M059J (cell line): Measurements from ENCODE around the gene RPL32. TPM values are rescaled to one million over a fixed set of nuclear protein-coding genes. Genes with fewer than 3 reads are reported as not detected.
"Not testable (repeated sequence)": the region's sequence is repeated elsewhere in the genome, so short reads cannot be mapped to it uniquely, and the experiment has no call there.

Experiments used
- DNase-seq: peaks from one replicate; pipeline ENCODE4 v3.0.0-alpha.2; 2012; ENCODE audit warnings: low read depth
- total RNA-seq: library from RNA; depleted of rRNA; stranded (reverse); fragments of >200 nt; shearing (Covaris generic); gene quantifications from 2 replicates; pipeline ENCODE4 v1.2.3, GENCODE V29; 2014

Gene RPL32
- total RNA-seq, 1 experiment from 2014 or later, result 706 TPM

GRCh38 chr3:12868039-12869034 lies 27.0 kb upstream of the RPL32 start:
- DNase-seq, result peak; percentile 79

- no peak for DNase-seq
These were observed 25.5 kb upstream of the RPL32 start for GRCh38 chr3:12866836-12867235.

- DNase-seq, result no peak
These were observed 23.9 kb upstream of the RPL32 start for GRCh38 chr3:12865271-12865670.

- no peak for DNase-seq
These were observed 21.0 kb upstream of the RPL32 start for GRCh38 chr3:12862387-12862786.

GRCh38 chr3:12861611-12862010 lies 20.2 kb upstream of the RPL32 start:
- DNase-seq, result no peak

GRCh38 chr3:12859840-12860239 lies 18.5 kb upstream of the RPL32 start:
- no peak for DNase-seq

DNA sequence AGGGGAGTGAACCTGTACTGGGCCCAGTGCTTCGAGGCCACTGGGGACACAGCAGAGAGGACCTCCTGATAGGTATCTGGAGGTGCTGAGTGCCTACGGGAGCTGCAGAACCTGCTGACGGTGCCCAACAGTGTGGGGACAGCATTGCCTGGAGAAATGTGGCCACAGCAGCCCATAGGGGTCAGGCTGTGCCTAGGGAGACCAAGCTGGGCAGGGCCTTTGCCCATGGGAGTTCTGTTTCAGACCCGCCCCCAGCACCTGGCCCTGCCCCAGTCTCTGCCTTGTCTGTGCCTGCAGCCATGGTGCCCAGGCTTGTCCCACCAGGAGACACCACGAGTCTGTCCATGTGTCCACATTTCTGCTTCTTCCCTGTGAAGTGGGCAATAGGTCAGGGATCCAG lies 15.3 kb upstream of the RPL32 start:
- DNase-seq, result no peak

- no peak for DNase-seq
These were observed 13.2 kb upstream of the RPL32 start for GRCh38 chr3:12854565-12854964.

- not testable (repeated sequence) for DNase-seq
These were observed 12.5 kb upstream of the RPL32 start for GRCh38 chr3:12853847-12854246.

DNA sequence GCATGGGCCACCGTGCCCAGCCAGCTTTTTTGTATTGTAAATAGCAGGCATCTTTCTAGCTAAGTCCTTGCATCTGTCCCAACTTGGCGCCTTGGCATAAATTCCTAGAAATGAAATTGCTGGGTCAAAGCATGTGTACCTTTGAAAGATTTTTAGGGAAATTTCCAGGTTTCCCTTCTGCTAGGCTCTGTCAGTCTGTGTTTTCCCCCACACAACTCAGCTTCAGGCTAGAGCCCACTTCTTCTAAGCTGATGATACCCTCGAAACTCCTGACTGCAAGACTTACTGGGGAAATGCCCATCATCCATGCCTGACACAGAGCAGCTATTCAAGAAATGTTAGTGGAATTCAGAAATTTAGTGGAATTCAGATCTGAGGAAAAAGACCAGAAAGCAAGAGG lies 10.8 kb upstream of the RPL32 start:
- no peak for DNase-seq

- no peak for DNase-seq
These were observed 4.4 kb upstream of the RPL32 start for GRCh38 chr3:12845811-12846210.

GRCh38 chr3:12842469-12842868 lies 1.1 kb upstream of the RPL32 start:
- no peak for DNase-seq

- no peak for DNase-seq
These were observed 584 bp upstream of the RPL32 start for GRCh38 chr3:12841970-12842328.

DNA sequence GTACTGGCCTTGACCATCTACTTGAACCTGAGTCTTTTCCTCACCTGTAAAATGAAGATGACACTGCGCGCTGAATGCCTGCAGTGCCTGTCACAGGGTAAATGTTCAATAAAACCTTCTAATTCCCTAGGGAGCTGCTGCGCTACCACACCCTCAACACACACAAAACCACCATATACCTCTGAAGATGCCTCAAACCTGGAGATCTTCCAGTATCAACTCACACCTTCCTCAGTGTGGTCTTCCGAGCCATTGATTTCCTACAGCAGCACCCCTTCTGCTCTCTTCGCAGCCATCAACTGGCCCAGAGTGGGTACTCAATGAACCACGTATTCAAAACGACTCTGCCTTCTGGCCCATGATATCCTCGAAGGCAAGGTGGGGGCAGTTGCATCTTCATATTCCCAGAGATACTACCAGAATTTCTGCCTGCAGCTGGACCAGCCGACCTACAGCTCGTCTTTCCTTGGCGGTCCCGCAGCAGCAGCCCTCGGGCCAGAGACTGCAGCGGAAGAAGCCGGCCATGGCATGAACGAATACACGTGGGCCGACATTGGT lies 695 bp downstream of the RPL32 start:
- DNase-seq, result no peak

GRCh38 chr3:12840148-12840547 lies 1.2 kb downstream of the RPL32 start:
- not testable (repeated sequence) for DNase-seq

DNA sequence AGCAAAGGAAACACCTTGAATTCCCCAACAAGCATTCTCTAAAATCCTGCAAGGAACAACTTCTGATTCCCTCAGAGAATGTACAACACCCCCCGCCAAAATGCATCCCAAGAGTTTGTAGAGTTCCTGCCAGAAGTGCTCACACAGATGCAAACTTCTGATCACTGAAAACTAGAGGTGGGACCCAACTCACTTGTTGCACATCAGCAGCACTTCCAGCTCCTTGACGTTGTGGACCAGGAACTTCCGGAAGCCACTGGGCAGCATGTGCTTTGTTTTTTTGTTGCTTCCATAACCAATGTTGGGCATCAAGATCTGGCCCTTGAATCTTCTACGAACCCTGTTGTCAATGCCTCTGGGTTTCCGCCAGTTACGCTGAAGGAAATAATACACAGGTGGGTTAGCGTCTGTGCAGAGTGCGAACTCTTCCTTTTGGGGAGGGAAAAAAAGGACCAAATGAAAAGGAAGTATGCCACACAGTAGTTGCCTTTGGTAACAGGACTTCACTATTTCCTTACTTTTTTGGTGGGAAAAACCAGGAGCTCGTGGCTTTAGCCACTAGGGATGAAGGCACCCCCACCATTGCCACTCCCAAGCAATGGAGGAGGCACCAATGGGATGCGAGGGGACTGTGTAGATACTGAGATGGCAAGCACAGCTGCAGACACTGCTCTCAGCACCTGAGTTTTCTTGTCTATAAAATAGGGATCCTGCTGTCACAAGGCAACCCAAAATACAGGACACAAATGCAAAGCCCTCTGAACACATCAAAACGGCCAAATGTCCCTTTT lies 2.0 kb downstream of the RPL32 start:
- DNase-seq, result no peak

DNA sequence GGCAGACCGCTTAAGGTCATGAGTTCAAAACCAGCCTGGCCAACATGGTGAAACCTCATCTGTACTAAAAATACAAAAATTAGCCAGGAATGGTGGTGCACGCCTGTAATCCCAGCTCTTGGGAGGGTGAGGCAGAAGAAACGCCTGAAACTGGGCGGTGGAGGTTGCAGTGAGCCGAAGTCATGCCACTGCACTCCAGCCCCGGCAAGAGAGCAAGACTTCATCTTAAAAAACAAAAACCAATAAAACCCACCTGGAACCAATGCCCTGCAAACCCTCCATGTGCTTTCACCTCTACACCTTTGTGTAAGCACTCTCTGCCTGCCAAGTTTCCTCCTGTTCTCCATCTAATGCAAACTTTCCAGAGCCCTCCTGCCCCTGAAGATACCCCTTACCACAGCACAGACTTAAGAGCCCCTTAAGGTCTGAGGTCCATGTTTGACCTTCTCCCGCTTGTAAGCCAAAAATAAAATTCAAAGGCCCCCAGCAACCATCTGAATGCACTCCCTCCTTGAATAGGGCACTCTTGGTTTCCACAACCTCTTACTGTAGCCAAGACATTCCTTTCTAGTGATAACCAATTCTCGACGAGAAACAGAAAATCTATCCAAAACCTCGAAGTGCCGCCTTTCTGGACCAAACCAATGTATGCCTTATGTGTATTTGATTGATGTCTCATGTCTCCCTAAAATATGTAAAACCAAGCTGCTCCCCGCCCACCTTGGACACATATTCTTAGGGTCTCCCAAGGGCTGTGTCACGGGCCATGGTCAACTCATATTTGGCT lies 3.0 kb downstream of the RPL32 start:
- DNase-seq, result no peak

DNA sequence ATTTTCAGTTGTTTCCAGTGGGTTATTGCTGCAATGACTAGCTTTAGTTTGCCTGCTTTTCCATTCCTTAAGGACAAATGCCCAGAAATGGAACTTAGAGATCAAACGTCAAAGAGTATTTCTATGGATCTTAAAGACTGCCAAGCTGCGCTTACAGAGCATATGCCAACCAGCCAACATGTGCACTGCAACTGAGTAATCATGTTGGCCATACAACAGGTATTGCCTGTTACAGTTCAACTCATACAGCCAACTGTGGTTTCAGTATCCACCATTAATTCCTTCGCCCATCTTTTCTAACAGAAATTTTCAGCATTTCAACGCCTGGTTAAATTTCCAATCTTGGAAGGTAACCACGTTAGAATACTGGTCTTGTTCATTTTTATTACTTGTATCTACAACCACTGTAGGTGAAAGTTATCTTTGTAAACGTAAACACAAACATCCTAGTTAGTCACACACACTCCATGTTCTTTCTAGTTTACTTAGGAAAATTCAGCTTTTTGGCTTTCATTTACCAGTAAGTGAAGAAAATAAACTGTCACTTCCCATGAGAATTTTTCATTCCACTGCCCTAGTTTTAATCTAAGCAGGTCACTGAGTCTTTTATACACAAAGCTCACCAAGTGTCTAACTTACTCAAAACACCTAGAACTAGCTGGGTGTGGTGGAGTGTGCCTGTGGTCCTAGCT lies 3.9 kb downstream of the RPL32 start:
- DNase-seq, result no peak

- DNase-seq, result no peak
These were observed 6.2 kb downstream of the RPL32 start for GRCh38 chr3:12835052-12835665.
